GM12878 (cell line): ENCODE measurements around the gene OR1L4. TPM values are rescaled to one million over a fixed set of nuclear protein-coding genes. Genes with fewer than 3 reads are reported as not detected.

ENCODE experiments used
- ATAC-seq: fragments of 200-7000 bp; cut with Tn5 transposase; 3 replicates; pipeline ENCODE4 v1.9.1; 2020; ENCODE audit warnings: mild to moderate bottlenecking, moderate library complexity
- BruUV-seq: library from RNA; stranded (reverse); fragments of 400-500 nt; replicated peaks from 2 replicates; lab custom pipeline; 2021; lab: Mats Ljungman, UMichigan
- CTCF ChIA-PET: fragments of 300-600 bp; sonication (Branson Sonifier 250); formaldehyde crosslinking; extraction: SDS; loops from one replicate; lab custom pipeline; 2021; ENCODE audit warnings: inconsistent platforms; lab: Yijun Ruan, JAX
- POLR2A ChIA-PET: fragments of 350-600 bp; formaldehyde crosslinking; extraction: SDS; loops from one replicate; lab custom pipeline; 2021; ENCODE audit warnings: inconsistent platforms; lab: Charles Lee
- RAD21 ChIA-PET: fragments of 300-600 bp; sonication (Branson Sonifier 250); formaldehyde crosslinking; loops from one replicate; lab custom pipeline; 2023; ENCODE audit warnings: antibody characterized with exemption; ENCODE audit not compliant: unreplicated experiment; lab: Charles Lee
- SMC1A ChIA-PET: fragments of 300-600 bp; sonication (Branson Sonifier 250); formaldehyde crosslinking; loops from one replicate; lab custom pipeline; 2023; ENCODE audit not compliant: unreplicated experiment, uncharacterized antibody; lab: Charles Lee
- DNase-seq: peaks from one replicate; pipeline ENCODE4 v3.0.0-alpha.2; 2011; ENCODE audit warnings: low read depth, low spot score
- FAIRE-seq: peaks from 3 replicates; lab custom pipeline; 2011; peaks lifted over from hg19 to GRCh38; lab: Jason Lieb, UNC
- H2AFZ ChIP-seq: 2 replicates; pipeline ENCODE4 v1.6.0; 2011; ENCODE audit warnings: low read depth, low read length, control low read depth; ENCODE audit not compliant: control insufficient read depth
- H3K27ac ChIP-seq: 2 replicates; pipeline ENCODE4 v1.5.1; 2011; ENCODE audit warnings: control low read depth; ENCODE audit not compliant: control insufficient read depth, insufficient read depth
- H3K27me3 ChIP-seq, 2 experiments: replicated peaks in 1 of 2; 2 replicates each; pipeline versions ENCODE4 v1.6.0 to v1.6.1; 2011; ENCODE audit warnings: low read length in 1 of 2; ENCODE audit not compliant: control insufficient read depth in 2 of 2, insufficient read depth in 2 of 2
- H3K36me3 ChIP-seq, 2 experiments: 2 replicates each; pipeline ENCODE4 v1.5.1; 2011; ENCODE audit warnings: low read length in 1 of 2; ENCODE audit not compliant: control insufficient read depth in 2 of 2, insufficient read depth in 2 of 2
- H3K4me1 ChIP-seq: 2 replicates; pipeline ENCODE4 v1.6.1; 2011; ENCODE audit warnings: mild to moderate bottlenecking, low read length, moderate library complexity, mixed read lengths; ENCODE audit not compliant: control insufficient read depth, insufficient read depth
- H3K4me2 ChIP-seq: 2 replicates; pipeline ENCODE4 v1.6.0; 2011; ENCODE audit warnings: control low read depth; ENCODE audit not compliant: control insufficient read depth, insufficient read depth
- H3K4me3 ChIP-seq: fragments of 200-600 bp; sonication (generic); 2 replicates; pipeline ENCODE4 v1.5.1; 2016
- H3K79me2 ChIP-seq: 2 replicates; pipeline ENCODE4 v1.6.0; 2011; ENCODE audit warnings: low read length; ENCODE audit not compliant: control insufficient read depth, insufficient read depth
- H3K9ac ChIP-seq: 2 replicates; pipeline ENCODE4 v1.8.0; 2011; ENCODE audit warnings: low read length, control low read depth, mixed read lengths; ENCODE audit not compliant: control insufficient read depth, insufficient read depth
- H3K9me3 ChIP-seq: replicated peaks from 3 replicates; pipeline ENCODE4 v1.5.1; 2011; ENCODE audit warnings: mild to moderate bottlenecking, low read length; ENCODE audit not compliant: control insufficient read depth, insufficient read depth
- H4K20me1 ChIP-seq: 2 replicates; pipeline ENCODE4 v1.6.0; 2011; ENCODE audit not compliant: control insufficient read depth, insufficient read depth
- FOXK2 ChIP-seq: fragments of 450-650 bp; IDR thresholded peaks from 2 replicates; pipeline ENCODE4 v1.6.1; 2017; ENCODE audit warnings: mild to moderate bottlenecking, moderate library complexity
- FOXM1 ChIP-seq: IDR thresholded peaks from 2 replicates; pipeline ENCODE4 v1.6.1; 2012; ENCODE audit warnings: low read depth, mild to moderate bottlenecking, inconsistent platforms, low read length, moderate library complexity
- HCFC1 ChIP-seq: fragments of 150-350 bp; IDR thresholded peaks from 2 replicates; pipeline ENCODE4 v1.6.1; 2014; ENCODE audit warnings: low read length
- HDGF ChIP-seq: fragments of 450-650 bp; IDR thresholded peaks from 2 replicates; pipeline ENCODE4 v1.6.1; 2016; ENCODE audit warnings: antibody characterized with exemption
- IRF4 ChIP-seq: IDR thresholded peaks from 2 replicates; pipeline ENCODE4 v1.6.1; 2011; ENCODE audit warnings: low read depth, low read length
- MTA3 ChIP-seq: IDR thresholded peaks from 2 replicates; pipeline ENCODE4 v1.6.1; 2012; ENCODE audit warnings: low read length, inconsistent platforms, borderline replicate concordance
- MYB ChIP-seq: fragments of 150-350 bp; IDR thresholded peaks from 2 replicates; pipeline ENCODE4 v1.6.1; 2014; ENCODE audit warnings: mild to moderate bottlenecking, low read depth, low read length, borderline replicate concordance
- NR2C2 ChIP-seq: IDR thresholded peaks from 2 replicates; pipeline ENCODE4 v1.6.1; 2011; ENCODE audit warnings: borderline replicate concordance, low read depth; ENCODE audit not compliant: control insufficient read depth, insufficient read length
- SMAD5 ChIP-seq: IDR thresholded peaks from 2 replicates; pipeline ENCODE4 v1.6.1; 2016; ENCODE audit warnings: antibody characterized with exemption, low read depth
- SUZ12 ChIP-seq: fragments of 200-600 bp; sonication (generic); IDR thresholded peaks from one replicate; pipeline ENCODE4 v1.6.1; 2018; ENCODE audit warnings: antibody characterized with exemption, mild to moderate bottlenecking; ENCODE audit not compliant: unreplicated experiment
- TARDBP ChIP-seq: IDR thresholded peaks from 2 replicates; pipeline ENCODE4 v1.6.1; 2016; ENCODE audit warnings: borderline replicate concordance
- ZNF622 ChIP-seq: fragments of 450-650 bp; IDR thresholded peaks from 2 replicates; pipeline ENCODE4 v1.6.1; 2017; ENCODE audit warnings: mild to moderate bottlenecking, inconsistent platforms
- WGBS: methylation state at CpG from one replicate; pipeline ENCODE4 v1.1.6; 2016; ENCODE audit warnings: low lambda C conversion rate; ENCODE audit not compliant: insufficient replicate concordance, insufficient coverage; ENCODE audit errors: missing lambda C conversion rate; 5-methylcytosine and 5-hydroxymethylcytosine counted together
- in situ Hi-C: fragments of 300-500 bp; cut with MboI; formaldehyde crosslinking; loops from 9 replicates; pipeline ENCODE4 v1.14.3; 2018; ENCODE audit warnings: mixed read lengths
- intact Hi-C: fragments of 100-400 bp; cut with micrococcal nuclease; formaldehyde crosslinking; loops from one replicate; pipeline ENCODE4 v1.14.2; 2022; ENCODE audit not compliant: unreplicated experiment
- polyA plus RNA-seq, 11 experiments: library from polyadenylated mRNA; depleted of rRNA in 4 of 11; unstranded in 6 of 11; stranded (reverse) in 5 of 11; fragments of >200 nt; fragmentation: Nextera tagmentation in 4 of 11; fragmentation: Illumina TruSeq in 1 of 11; extraction: Ambion mirVana in 4 of 11; extraction: Trizol in 1 of 11; gene quantifications; 1 replicate in 1 of 11; 2 replicates in 10 of 11; pipeline versions ENCODE4 v1.2.1 to v1.2.3, GENCODE V29; 2011 to 2016; ENCODE audit warnings: inconsistent platforms in 2 of 11, missing spikeins in 2 of 11, low read depth in 1 of 11
- total RNA-seq, 4 experiments: library from RNA; depleted of rRNA in 3 of 4; stranded (reverse); fragments of >200 nt in 3 of 4; fragmentation: Illumina TruSeq in 1 of 4; extraction: Trizol in 1 of 4; gene quantifications; 2 replicates each; pipeline versions ENCODE4 v1.2.1 to v1.2.3, GENCODE V29; 2013 to 2021
- TF ChIP-seq, protein P1 (sequence below): fragments of 450-650 bp; IDR thresholded peaks from 2 replicates; pipeline ENCODE4 v1.6.1; 2017; ENCODE audit warnings: low read depth, mild to moderate bottlenecking, moderate library complexity
- TF ChIP-seq, protein P2 (sequence below): fragments of 450-650 bp; IDR thresholded peaks from 2 replicates; pipeline ENCODE4 v1.6.1; 2017; ENCODE audit warnings: mild to moderate bottlenecking
- TF ChIP-seq, protein P3 (sequence below): fragments of 450-650 bp; IDR thresholded peaks from 2 replicates; pipeline ENCODE4 v1.6.1; 2017; ENCODE audit warnings: borderline replicate concordance
- TF ChIP-seq, protein P4 (sequence below): fragments of 150-350 bp; IDR thresholded peaks from 2 replicates; pipeline ENCODE4 v1.6.1; 2016; ENCODE audit warnings: low read depth, low read length

Gene OR1L4
- total and polyA plus RNA-seq, 10 of the 15 experiments (the other 5 are each of a cell fraction or from before 2014, with no cell fraction given), result not detected

DNA sequence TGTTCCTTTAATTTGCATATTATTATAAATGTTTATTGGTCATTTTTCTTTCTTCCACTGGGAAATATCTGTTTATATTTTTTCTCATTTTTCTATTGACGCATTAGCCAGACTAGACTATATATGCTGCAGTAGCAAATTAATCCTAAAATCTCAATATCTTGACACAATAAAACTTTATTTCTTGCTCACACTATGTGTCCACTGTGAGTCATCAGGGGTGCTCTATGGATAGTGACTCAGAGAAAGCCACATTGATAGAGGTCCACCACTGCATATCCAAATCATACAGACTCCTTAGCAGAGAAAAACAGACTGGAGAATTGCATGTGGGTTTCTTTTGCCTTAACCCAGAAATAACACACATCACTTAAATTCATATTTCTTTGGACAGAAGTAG lies 28.1 kb upstream of the OR1L4 start:
- Histone ChIP-seq H3K9ac (no peak overlapping the region), H3K36me3 (no peaks in the 10 kb centered on the region), H2AFZ (no peak overlapping the region), H4K20me1 (no peaks in the 10 kb centered on the region), H3K79me2 (no peaks in the 10 kb centered on the region), H3K4me1 (no peaks in the 10 kb centered on the region), H3K27me3 (no peaks in the 10 kb centered on the region), H3K4me2 (no peak overlapping the region), H3K27ac (no peak overlapping the region), H3K9me3 (no peaks in the 10 kb centered on the region), H3K4me3 (no peak overlapping the region)
- BruUV-seq, result no TSS peak
- ChIA-PET RAD21 (no interaction called here), SMC1A (no interaction called here), POLR2A (no interaction called here), CTCF (no interaction called here)
- TF ChIP-seq HDGF (no peak), SUZ12 (no peak), FOXK2 (no peak), TARDBP (no peak), NR2C2 (no peak), IRF4 (no peak), FOXM1 (no peak), HCFC1 (no peak), ZNF622 (no peak), MTA3 (no peak), MYB (no peak), SMAD5 (no peak)
- TF ChIP-seq, protein P1, sequence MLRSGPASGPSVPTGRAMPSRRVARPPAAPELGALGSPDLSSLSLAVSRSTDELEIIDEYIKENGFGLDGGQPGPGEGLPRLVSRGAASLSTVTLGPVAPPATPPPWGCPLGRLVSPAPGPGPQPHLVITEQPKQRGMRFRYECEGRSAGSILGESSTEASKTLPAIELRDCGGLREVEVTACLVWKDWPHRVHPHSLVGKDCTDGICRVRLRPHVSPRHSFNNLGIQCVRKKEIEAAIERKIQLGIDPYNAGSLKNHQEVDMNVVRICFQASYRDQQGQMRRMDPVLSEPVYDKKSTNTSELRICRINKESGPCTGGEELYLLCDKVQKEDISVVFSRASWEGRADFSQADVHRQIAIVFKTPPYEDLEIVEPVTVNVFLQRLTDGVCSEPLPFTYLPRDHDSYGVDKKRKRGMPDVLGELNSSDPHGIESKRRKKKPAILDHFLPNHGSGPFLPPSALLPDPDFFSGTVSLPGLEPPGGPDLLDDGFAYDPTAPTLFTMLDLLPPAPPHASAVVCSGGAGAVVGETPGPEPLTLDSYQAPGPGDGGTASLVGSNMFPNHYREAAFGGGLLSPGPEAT, result no peak
- TF ChIP-seq, protein P2, sequence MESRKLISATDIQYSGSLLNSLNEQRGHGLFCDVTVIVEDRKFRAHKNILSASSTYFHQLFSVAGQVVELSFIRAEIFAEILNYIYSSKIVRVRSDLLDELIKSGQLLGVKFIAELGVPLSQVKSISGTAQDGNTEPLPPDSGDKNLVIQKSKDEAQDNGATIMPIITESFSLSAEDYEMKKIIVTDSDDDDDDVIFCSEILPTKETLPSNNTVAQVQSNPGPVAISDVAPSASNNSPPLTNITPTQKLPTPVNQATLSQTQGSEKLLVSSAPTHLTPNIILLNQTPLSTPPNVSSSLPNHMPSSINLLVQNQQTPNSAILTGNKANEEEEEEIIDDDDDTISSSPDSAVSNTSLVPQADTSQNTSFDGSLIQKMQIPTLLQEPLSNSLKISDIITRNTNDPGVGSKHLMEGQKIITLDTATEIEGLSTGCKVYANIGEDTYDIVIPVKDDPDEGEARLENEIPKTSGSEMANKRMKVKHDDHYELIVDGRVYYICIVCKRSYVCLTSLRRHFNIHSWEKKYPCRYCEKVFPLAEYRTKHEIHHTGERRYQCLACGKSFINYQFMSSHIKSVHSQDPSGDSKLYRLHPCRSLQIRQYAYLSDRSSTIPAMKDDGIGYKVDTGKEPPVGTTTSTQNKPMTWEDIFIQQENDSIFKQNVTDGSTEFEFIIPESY, result no peak
- TF ChIP-seq, protein P3, sequence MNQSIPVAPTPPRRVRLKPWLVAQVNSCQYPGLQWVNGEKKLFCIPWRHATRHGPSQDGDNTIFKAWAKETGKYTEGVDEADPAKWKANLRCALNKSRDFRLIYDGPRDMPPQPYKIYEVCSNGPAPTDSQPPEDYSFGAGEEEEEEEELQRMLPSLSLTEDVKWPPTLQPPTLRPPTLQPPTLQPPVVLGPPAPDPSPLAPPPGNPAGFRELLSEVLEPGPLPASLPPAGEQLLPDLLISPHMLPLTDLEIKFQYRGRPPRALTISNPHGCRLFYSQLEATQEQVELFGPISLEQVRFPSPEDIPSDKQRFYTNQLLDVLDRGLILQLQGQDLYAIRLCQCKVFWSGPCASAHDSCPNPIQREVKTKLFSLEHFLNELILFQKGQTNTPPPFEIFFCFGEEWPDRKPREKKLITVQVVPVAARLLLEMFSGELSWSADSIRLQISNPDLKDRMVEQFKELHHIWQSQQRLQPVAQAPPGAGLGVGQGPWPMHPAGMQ, result no peak
- TF ChIP-seq, protein P4, sequence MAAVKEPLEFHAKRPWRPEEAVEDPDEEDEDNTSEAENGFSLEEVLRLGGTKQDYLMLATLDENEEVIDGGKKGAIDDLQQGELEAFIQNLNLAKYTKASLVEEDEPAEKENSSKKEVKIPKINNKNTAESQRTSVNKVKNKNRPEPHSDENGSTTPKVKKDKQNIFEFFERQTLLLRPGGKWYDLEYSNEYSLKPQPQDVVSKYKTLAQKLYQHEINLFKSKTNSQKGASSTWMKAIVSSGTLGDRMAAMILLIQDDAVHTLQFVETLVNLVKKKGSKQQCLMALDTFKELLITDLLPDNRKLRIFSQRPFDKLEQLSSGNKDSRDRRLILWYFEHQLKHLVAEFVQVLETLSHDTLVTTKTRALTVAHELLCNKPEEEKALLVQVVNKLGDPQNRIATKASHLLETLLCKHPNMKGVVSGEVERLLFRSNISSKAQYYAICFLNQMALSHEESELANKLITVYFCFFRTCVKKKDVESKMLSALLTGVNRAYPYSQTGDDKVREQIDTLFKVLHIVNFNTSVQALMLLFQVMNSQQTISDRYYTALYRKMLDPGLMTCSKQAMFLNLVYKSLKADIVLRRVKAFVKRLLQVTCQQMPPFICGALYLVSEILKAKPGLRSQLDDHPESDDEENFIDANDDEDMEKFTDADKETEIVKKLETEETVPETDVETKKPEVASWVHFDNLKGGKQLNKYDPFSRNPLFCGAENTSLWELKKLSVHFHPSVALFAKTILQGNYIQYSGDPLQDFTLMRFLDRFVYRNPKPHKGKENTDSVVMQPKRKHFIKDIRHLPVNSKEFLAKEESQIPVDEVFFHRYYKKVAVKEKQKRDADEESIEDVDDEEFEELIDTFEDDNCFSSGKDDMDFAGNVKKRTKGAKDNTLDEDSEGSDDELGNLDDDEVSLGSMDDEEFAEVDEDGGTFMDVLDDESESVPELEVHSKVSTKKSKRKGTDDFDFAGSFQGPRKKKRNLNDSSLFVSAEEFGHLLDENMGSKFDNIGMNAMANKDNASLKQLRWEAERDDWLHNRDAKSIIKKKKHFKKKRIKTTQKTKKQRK, result no peak
- DNase-seq, result no peak
- no peak for FAIRE-seq
- ATAC-seq, result no peak
- in situ Hi-C loops (no loop called here), intact Hi-C loops (no loop called here)
- WGBS, result 100% methylated on average over 1 of the region's 1 CpG
